DND-41 (cell line): ENCODE data around the gene NAPEPLD.
"Not testable (repeated sequence)": the region's sequence is repeated elsewhere in the genome, so short reads cannot be mapped to it uniquely, and the experiment has no call there.

Source experiments
- EZH2 ChIP-seq: IDR thresholded peaks from 3 replicates; pipeline ENCODE4 v1.6.1; 2012; ENCODE audit warnings: borderline replicate concordance, low read depth, mild to moderate bottlenecking, moderate library complexity, low read length, inconsistent platforms; ENCODE audit not compliant: severe bottlenecking
- TF ChIP-seq, protein P1 (sequence below): IDR thresholded peaks from 2 replicates; pipeline ENCODE4 v1.5.1; 2012; ENCODE audit warnings: borderline replicate concordance, low read length, moderate library complexity, mild to moderate bottlenecking; ENCODE audit not compliant: poor library complexity, severe bottlenecking; ENCODE audit errors: extremely low read depth

DNA sequence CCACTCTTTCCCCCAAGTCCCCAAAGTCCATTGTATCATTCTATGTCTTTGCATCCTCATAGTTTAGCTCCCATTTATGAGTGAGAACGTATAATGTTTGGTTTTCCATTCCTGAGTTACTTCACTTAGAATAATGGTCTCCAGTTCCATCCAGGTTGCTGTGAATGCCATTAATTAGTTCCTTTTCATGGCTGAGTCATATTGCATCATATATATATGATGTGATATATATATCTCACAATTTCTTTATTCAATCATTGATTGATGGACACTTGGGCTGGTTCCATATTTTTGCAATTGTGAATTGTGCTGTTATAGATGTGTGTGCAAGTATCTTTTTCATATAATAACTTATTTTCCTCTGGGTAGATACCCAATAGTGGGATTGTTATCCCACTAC, 92.9 kb downstream of the NAPEPLD start:
- not testable (repeated sequence) for TF ChIP-seq EZH2
- TF ChIP-seq, protein P1, sequence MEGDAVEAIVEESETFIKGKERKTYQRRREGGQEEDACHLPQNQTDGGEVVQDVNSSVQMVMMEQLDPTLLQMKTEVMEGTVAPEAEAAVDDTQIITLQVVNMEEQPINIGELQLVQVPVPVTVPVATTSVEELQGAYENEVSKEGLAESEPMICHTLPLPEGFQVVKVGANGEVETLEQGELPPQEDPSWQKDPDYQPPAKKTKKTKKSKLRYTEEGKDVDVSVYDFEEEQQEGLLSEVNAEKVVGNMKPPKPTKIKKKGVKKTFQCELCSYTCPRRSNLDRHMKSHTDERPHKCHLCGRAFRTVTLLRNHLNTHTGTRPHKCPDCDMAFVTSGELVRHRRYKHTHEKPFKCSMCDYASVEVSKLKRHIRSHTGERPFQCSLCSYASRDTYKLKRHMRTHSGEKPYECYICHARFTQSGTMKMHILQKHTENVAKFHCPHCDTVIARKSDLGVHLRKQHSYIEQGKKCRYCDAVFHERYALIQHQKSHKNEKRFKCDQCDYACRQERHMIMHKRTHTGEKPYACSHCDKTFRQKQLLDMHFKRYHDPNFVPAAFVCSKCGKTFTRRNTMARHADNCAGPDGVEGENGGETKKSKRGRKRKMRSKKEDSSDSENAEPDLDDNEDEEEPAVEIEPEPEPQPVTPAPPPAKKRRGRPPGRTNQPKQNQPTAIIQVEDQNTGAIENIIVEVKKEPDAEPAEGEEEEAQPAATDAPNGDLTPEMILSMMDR, result not testable (repeated sequence)
